SK-N-MC (cell line): ENCODE results near the gene ZNF285.
"Not testable (repeated sequence)": the region's sequence is repeated elsewhere in the genome, so short reads cannot be mapped to it uniquely, and the experiment has no call there.

Experiments used
- DNase-seq: peaks from one replicate; pipeline ENCODE4 v3.0.0-alpha.2; 2011; ENCODE audit warnings: low read depth, low spot score
- H3K27ac ChIP-seq: fragments of 200-600 bp; sonication (generic); 2 replicates; pipeline ENCODE4 v1.5.1; 2016; ENCODE audit warnings: mixed run types
- H3K36me3 ChIP-seq: fragments of 200-600 bp; sonication (generic); 2 replicates; pipeline ENCODE4 v1.6.1; 2017; ENCODE audit warnings: antibody characterized with exemption, low read length, mixed read lengths; ENCODE audit not compliant: insufficient read depth
- H3K4me3 ChIP-seq: fragments of 200-600 bp; sonication (generic); 2 replicates; pipeline ENCODE4 v1.5.1; 2016
- H3K9ac ChIP-seq: fragments of 200-600 bp; sonication (generic); 2 replicates; pipeline ENCODE4 v1.8.0; 2017; ENCODE audit warnings: mixed run types, mixed read lengths; ENCODE audit not compliant: insufficient read length
- H3K9me3 ChIP-seq: fragments of 200-600 bp; sonication (generic); 2 replicates; pipeline ENCODE4 v1.6.1; 2017; ENCODE audit warnings: low read depth, mild to moderate bottlenecking, antibody characterized with exemption, low read length, moderate library complexity, mixed read lengths
- EZH2 ChIP-seq: fragments of 200-600 bp; sonication (generic); IDR thresholded peaks from one replicate; pipeline ENCODE4 v1.6.1; 2017; ENCODE audit warnings: antibody characterized with exemption
- FOXP2 ChIP-seq: optimal IDR thresholded peaks from 2 replicates; pipeline ENCODE3; 2011; ENCODE audit warnings: mild to moderate bottlenecking, moderate library complexity; ENCODE audit not compliant: insufficient read depth; ENCODE audit errors: extremely low read length, control extremely low read depth
- POLR2AphosphoS5 ChIP-seq: IDR thresholded peaks from 2 replicates; pipeline ENCODE4 v1.6.1; 2012; ENCODE audit warnings: mild to moderate bottlenecking, low read depth, low read length, borderline replicate concordance

Gene ZNF285

DNA sequence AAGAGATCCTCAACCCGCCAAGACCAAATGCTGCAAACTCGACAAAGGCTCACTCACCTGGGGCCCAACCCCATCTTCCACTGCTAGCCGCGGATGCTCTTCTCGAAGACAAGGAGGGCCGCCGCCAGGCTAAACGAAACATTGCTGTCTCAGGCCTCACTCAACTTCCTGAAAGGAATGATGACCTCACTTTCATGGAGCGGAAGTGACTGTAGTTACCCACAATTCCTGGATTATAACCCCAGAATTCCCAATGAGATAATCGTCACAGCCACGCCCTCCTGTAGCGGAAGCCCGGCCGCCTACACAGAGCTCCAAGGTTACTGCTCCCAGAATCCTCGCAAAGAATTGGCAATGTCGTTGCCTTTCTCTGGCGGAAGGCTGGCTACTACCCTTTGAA is 34.4 kb downstream of the ZNF285 start:
- Histone ChIP-seq H3K9ac (no peak overlapping the region), H3K27ac (no peak overlapping the region)
- no peak for DNase-seq

DNA sequence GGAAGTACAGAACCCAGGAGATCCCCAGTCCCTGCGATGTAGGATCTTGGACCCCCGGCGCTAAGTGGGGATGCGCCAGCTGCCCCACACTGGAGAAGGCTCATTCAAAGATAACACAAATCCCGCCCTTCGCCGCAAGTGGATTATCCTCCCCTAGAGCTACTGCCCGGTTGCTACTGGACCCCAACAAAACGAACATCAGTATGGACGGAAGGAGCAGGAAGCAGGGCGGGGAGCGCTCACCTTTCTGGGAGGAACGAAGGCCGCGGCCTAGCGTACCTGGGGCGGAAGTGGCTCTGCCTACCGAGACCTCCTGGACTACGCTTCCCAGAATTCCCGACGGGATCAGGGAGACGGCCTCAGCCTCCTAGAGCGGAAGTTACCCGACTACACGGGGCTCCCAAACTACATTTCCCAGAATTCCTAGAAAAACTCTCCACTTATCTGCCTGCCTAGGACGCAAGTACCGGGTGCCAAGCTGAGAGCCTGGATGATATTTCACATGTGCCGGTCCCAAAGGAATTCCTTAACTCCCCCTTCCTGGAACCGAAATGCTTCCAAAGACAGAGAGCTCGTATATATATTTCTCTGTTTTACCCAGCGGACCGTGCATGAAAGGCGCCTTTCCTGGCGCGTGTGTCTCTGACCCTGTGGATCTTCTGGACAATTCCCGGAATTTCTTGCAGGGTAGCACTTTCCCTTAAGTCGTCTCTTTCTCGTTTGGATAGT is 44.9 kb downstream of the ZNF285 start, which contains the start of gene ZNF112:
Gene ZNF112 (minus strand): TSS at position 298 of the 729 bp plus-strand sequence. CDS start 16,141 bp downstream, outside the sequence.
- Histone ChIP-seq H3K27ac (no peak within 1 kb of the TSS), H3K9me3 (no peaks in the 10 kb centered on the region), H3K9ac (peak within 1 kb of the TSS; percentile 92), H3K36me3 (no peaks in the 10 kb centered on the region), H3K4me3 (peak within 1 kb of the TSS; percentile 98)
- DNase-seq, result peak; percentile 80
- TF ChIP-seq FOXP2 (no peak), POLR2AphosphoS5 (peak; percentile 79)

More for the DNA sequence above, 34.4 kb downstream of the ZNF285 start:
- Histone ChIP-seq H3K4me3 (no peak overlapping the region), H3K36me3 (no peaks in the 10 kb centered on the region), H3K9me3 (no peaks in the 10 kb centered on the region)
- TF ChIP-seq EZH2, result no peak
- no peak for TF ChIP-seq POLR2AphosphoS5
- no peak for TF ChIP-seq FOXP2

GRCh38 chr19:44346556-44346955 is 54.9 kb downstream of the ZNF285 start:
- Histone ChIP-seq H3K4me3 (no peak overlapping the region), H3K36me3 (peaks cover 24% of the 10 kb centered on the region), H3K9me3 (peaks cover 10% of the 10 kb centered on the region), H3K27ac (no peak overlapping the region), H3K9ac (no peak overlapping the region)
- no peak for TF ChIP-seq EZH2
- TF ChIP-seq FOXP2, result no peak
- TF ChIP-seq POLR2AphosphoS5, result no peak
- DNase-seq, result no peak

DNA sequence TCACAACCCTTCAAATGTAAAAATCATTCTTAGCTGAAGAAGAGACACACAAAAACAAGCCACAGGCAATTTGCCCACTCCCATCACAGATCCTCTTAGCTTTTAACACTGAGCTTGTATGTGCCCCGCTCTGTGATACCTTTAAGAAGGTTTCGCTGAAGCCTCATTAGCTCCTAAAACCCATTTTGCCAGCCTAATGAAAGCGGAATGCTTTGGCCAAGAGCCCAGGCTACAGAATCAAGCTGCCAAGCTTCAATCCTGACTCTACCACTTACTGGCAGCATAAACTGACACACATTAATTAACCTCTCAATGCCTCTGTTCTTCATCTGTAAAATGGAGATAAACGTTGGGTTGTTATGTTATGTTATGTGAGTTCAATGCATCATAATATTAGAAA is 55.4 kb downstream of the ZNF285 start:
- DNase-seq, result no peak
- H3K27ac ChIP-seq, result no peak overlapping the region
- H3K4me3 ChIP-seq, result no peak overlapping the region
- H3K9ac ChIP-seq, result no peak overlapping the region
- TF ChIP-seq POLR2AphosphoS5 (no peak), EZH2 (no peak), FOXP2 (no peak)
- peaks cover 23% of the 10 kb centered on the region for H3K36me3 ChIP-seq
- H3K9me3 ChIP-seq, result peaks cover 10% of the 10 kb centered on the region

DNA sequence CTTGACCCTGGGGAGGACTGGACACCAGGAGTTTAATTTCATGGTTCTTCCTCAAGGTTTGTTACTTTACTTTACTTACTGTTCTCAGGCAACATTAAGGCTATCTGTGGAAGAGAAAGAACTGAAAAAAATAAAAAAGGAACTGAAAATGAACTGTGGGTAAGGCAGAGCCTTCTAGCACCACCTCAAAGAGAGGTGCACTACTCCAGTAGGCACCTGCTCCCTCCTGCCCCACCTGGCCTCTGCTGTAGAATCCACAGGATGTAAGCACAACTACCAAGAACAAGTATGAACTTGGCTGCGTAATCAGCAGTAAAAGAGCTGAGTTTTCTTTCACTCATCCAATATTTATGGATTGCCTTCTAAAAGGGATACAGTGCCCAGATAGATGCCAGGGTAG is 57.2 kb downstream of the ZNF285 start:
- DNase-seq, result no peak
- Histone ChIP-seq H3K27ac (no peak overlapping the region), H3K36me3 (peaks cover 36% of the 10 kb centered on the region), H3K9me3 (peaks cover 13% of the 10 kb centered on the region), H3K9ac (no peak overlapping the region), H3K4me3 (no peak overlapping the region)
- no peak for TF ChIP-seq POLR2AphosphoS5
- TF ChIP-seq FOXP2, result no peak
- TF ChIP-seq EZH2, result no peak

DNA sequence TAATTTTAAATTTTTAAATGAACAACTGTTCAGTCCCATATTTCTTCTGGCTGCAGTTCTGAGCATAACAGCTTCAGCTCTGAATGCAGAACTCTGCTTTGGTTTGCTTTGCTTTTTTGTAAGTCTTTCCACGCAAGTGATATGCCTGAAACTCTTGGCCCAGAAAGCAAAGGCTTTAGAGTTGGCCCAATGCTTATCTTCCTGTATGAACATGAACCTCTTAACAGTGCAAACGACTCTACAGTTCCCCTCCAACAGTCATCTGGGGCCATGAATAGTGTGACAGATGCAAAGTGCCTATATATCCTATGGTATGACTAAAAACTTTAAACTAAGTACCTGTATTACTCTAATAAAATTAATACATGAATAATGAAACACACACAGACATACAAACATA is 59.6 kb downstream of the ZNF285 start:
- H3K9ac ChIP-seq, result no peak overlapping the region
- no peak overlapping the region for H3K4me3 ChIP-seq
- no peak for TF ChIP-seq FOXP2
- no peak for TF ChIP-seq POLR2AphosphoS5
- no peak for TF ChIP-seq EZH2
- DNase-seq, result no peak
- peaks cover 3% of the 10 kb centered on the region for H3K9me3 ChIP-seq
- peaks cover 53% of the 10 kb centered on the region for H3K36me3 ChIP-seq
- H3K27ac ChIP-seq, result no peak overlapping the region

- H3K9ac ChIP-seq, H3K27ac ChIP-seq, DNase-seq, H3K4me3 ChIP-seq: not testable (repeated sequence)
- peaks cover 25% of the 10 kb centered on the region for H3K9me3 ChIP-seq
- peaks cover 93% of the 10 kb centered on the region for H3K36me3 ChIP-seq
Observed at GRCh38 chr19:44334639-44335038, 66.8 kb downstream of the ZNF285 start.
